Hematopoietic multipotent progenitor cell (in vitro differentiated cells): ENCODE measurements around the gene KLF4. TPM values are rescaled to one million over a fixed set of nuclear protein-coding genes. Genes with fewer than 3 reads are reported as not detected.

ENCODE experiments used
- DNase-seq, 3 donors: peaks; one replicate each; pipeline ENCODE4 v3.0.0-alpha.2; 2011 to 2015; ENCODE audit warnings: low read depth in 2 of 3, low spot score in 2 of 3
- total RNA-seq: library from RNA; depleted of rRNA; stranded (reverse); fragments of >200 nt; gene quantifications from one replicate; pipeline ENCODE4 v1.2.3, GENCODE V29; 2012

KLF4 gene
- total RNA-seq, 1 donor = 26.7 TPM

GRCh38 chr9:107488375-107489143, 1.0 kb downstream of the KLF4 start:
- DNase-seq = peak in 2 of 3 donors; percentile 47 to 52

- DNase-seq = peak in 2 of 3 donors; percentile 69 to 82
Measured at GRCh38 chr9:107487521-107488374, 1.8 kb downstream of the KLF4 start.

DNA sequence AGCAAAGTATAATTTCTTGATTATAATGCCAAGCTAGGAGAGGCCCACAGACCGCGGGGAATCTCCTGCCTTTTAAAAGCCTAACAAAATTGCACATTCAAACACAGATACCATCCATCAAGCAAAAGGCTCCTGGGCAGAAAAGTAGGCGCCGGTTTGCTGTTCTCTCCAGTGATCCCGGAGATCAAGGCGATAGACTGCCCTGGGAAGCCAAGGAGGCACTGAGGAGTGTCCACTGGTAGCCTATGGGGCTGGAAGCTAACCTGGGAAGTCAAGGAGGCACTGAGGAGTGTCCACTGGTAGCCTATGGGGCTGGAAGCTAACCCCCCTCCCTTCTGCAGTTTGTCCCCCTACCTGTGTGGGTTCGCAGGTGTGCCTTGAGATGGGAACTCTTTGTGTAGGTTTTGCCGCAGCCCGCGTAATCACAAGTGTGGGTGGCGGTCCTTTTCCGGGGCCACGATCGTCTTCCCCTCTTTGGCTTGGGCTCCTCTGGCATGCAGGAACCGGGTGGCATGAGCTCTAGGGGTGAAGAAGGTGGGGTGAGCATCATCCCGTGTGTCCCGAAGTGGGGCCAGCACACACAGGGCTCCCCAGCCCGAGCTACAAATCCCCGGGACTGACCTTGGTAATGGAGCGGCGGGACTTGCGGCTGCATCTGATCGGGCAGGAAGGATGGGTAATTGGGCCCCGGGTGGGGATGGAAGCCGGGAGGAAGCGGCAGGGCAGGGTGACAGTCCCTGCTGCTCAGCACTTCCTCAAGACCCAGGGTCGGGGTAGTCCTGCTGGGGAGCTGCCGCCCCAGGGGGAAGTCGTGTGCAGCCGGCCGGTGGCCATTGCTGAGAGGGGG, 2.7 kb downstream of the KLF4 start:
- DNase-seq = no peak

GRCh38 chr9:107485458-107486043, 4.0 kb downstream of the KLF4 start:
- DNase-seq = no peak

- peak in 2 of 3 donors; percentile 60 to 87 for DNase-seq
Measured at GRCh38 chr9:107484117-107484723, 5.3 kb downstream of the KLF4 start.

DNA sequence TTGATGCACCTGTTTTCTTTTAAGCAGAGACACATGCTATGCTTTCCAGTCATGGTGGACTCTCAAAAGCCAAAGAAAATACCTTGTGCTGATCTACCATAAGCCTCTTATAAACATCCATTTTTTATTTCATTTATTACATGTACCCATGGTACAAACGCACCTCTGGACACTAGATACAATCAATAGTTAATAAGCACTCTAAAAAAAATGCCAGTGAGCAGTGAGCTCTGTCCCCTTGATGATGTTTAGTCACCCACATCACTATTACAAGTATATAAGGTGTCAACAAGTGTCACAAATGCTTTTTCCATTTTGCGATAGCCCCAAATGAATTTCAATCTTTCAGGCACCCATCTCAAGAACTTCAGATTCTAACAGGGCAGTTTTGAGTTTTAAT, 5.9 kb downstream of the KLF4 start:
- DNase-seq = no peak

GRCh38 chr9:107481035-107481434, 8.5 kb downstream of the KLF4 start:
- no peak for DNase-seq

DNA sequence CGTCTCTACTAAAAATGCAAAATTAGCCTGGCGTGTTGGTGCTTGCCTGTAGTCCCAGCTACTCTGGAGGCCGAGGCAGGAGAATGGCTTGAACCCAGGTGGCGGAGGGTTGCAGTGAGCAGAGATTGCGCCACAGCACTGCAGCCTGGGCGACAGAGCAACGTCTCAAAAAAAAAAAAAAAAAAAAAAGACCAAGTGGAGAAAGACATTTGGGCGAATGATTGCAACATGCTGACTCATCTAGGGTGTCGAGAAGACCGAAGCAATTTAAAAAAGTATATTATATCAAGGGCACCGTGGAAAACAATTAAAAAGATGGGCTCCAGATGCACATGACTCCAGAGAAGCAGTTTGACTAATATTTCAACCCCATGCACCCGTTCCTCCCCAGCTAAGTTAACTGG, 9.2 kb downstream of the KLF4 start:
- peak in 1 of 3 donors; percentile 76 for DNase-seq

GRCh38 chr9:107478805-107479204, 10.8 kb downstream of the KLF4 start:
- no peak for DNase-seq

DNA sequence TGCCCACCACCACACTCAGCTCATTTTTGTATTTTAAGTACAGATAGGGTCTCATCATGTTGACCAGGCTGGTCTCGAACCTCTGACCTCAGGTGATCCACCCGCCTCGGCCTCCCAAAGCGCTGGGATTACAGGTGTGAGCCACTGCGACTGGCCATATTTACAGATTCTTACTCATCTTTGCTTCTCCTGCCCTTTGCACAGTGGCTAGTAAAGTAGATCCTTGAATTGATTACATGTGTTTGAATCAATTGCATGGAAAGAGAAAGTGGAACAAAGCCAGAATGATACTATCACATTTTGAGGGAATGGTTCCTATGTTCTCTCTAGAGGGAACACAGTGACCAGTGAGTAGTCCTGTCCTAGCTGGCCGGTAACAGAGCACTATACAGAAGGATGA, 15.4 kb downstream of the KLF4 start:
- no peak for DNase-seq

GRCh38 chr9:107472581-107473340, 16.8 kb downstream of the KLF4 start:
- DNase-seq = no peak

- DNase-seq = no peak
Measured at GRCh38 chr9:107471552-107471951, 18.0 kb downstream of the KLF4 start.

DNA sequence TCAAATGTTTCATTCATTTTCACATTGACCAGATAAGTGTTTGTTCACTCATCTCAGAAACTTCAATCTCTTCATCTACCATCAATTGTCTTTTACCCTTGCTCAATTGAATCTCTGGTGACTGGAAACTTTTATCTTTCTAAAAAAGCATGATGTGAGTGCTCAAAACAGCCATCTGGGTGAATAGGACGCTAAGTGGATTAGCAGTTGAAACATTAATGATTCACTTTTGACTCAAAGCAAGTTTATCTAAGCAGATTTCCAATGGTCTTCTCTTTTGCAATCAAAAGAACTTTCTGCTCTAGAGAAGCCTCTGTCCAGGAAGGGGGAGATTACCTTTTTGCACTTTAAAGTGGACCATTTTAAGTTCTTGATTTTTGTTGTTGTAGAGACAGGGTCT, 22.2 kb downstream of the KLF4 start:
- DNase-seq = no peak

GRCh38 chr9:107466826-107467225, 22.7 kb downstream of the KLF4 start:
- no peak for DNase-seq

- DNase-seq = peak in 2 of 3 donors; percentile 49 to 59
Measured at GRCh38 chr9:107465467-107466451, 23.8 kb downstream of the KLF4 start.

DNA sequence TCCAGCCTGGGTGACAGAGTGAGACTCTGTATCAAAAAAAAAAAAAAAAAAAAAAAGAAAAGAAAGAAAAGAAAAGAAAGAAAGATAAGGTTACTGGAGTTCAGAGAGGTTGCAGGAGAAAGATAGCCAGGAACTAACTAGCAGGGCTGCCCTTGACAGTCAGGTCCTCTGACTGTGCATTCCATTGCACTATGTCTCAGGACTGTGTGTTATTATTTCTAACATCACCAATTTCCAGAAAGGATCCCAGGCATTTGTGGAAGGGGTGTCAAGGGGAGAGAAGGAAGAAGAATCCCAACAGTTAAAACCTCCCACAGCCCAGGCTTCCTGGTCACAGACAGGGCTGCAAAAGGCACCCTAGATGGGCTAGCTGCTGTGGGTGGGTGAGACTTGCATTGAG, 25.1 kb downstream of the KLF4 start:
- no peak for DNase-seq

- no peak for DNase-seq
Measured at GRCh38 chr9:107462691-107463090, 26.9 kb downstream of the KLF4 start.
